HepG2 (cell line): Measurements from ENCODE around the gene CDKL2. TPM values are rescaled to one million over a fixed set of nuclear protein-coding genes. Genes with fewer than 3 reads are reported as not detected.

Source experiments
- CBX5 ChIP-seq: sonication (generic); formaldehyde crosslinking; IDR thresholded peaks from 2 replicates; pipeline ENCODE4 v1.4.0; 2020; ENCODE audit warnings: missing genetic modification reagents, borderline replicate concordance
- FLYWCH1 ChIP-seq: sonication (generic); formaldehyde crosslinking; IDR thresholded peaks from 2 replicates; pipeline ENCODE4 v1.8.1; 2023; ENCODE audit warnings: mild to moderate bottlenecking, missing genetic modification reagents
- LBX2 ChIP-seq: sonication (generic); formaldehyde crosslinking; IDR thresholded peaks from 2 replicates; pipeline ENCODE4 v1.5.0; 2020; ENCODE audit warnings: missing genetic modification reagents, mild to moderate bottlenecking, borderline replicate concordance
- MLXIP ChIP-seq: sonication (generic); formaldehyde crosslinking; IDR thresholded peaks from 2 replicates; pipeline ENCODE4 v1.9.0; 2021; ENCODE audit warnings: missing genetic modification reagents, borderline replicate concordance
- NFIC ChIP-seq: IDR thresholded peaks from 2 replicates; pipeline ENCODE4 v1.6.1; 2012; ENCODE audit warnings: mild to moderate bottlenecking, low read length, inconsistent platforms
- NFKBIZ ChIP-seq: IDR thresholded peaks from 2 replicates; pipeline ENCODE4 v1.6.1; 2018; ENCODE audit warnings: missing genetic modification reagents, missing compliant biosample characterization
- NFYC ChIP-seq: IDR thresholded peaks from 2 replicates; pipeline ENCODE4 v1.6.1; 2016; ENCODE audit warnings: missing genetic modification reagents, missing compliant biosample characterization
- SRSF9 ChIP-seq: fragments of 200-400 bp; formaldehyde crosslinking; IDR thresholded peaks from 2 replicates; pipeline ENCODE4 v1.6.1; 2018; ENCODE audit warnings: borderline replicate concordance, mild to moderate bottlenecking, low read depth, low read length; ENCODE audit not compliant: insufficient read depth, poor library complexity, severe bottlenecking
- ZBTB3 ChIP-seq: sonication (generic); formaldehyde crosslinking; IDR thresholded peaks from 2 replicates; pipeline ENCODE4 v1.4.0; 2020; ENCODE audit warnings: low read depth, mild to moderate bottlenecking, moderate library complexity, missing genetic modification reagents, borderline replicate concordance
- ZNF343 ChIP-seq: sonication (generic); formaldehyde crosslinking; IDR thresholded peaks from 2 replicates; pipeline ENCODE4 v1.4.0; 2020; ENCODE audit warnings: mild to moderate bottlenecking, missing genetic modification reagents
- ZNF569 ChIP-seq: sonication (generic); formaldehyde crosslinking; IDR thresholded peaks from 2 replicates; pipeline ENCODE4 v1.5.0; 2020; ENCODE audit warnings: mild to moderate bottlenecking, missing genetic modification reagents, moderate library complexity, borderline replicate concordance
- polyA plus RNA-seq, 8 experiments: library from polyadenylated mRNA; depleted of rRNA in 3 of 8; stranded (reverse) in 7 of 8; unstranded in 1 of 8; fragments of >200 nt; fragmentation: Illumina TruSeq in 4 of 8; extraction: Trizol in 4 of 8; gene quantifications; 2 replicates each; pipeline versions ENCODE4 v1.2.1 to v1.2.3, GENCODE V29; 2011 to 2016; ENCODE audit warnings: low read depth in 4 of 8, missing spikeins in 1 of 8, mixed read lengths in 1 of 8; ENCODE audit not compliant: insufficient read depth in 1 of 8
- total RNA-seq, 5 experiments: library from RNA; depleted of rRNA; stranded (reverse); fragments of >200 nt; fragmentation: Illumina TruSeq; extraction: Trizol; gene quantifications; 2 replicates each; pipeline ENCODE4 v1.2.3, GENCODE V29; 2016; ENCODE audit warnings: low read depth in 1 of 5
- TF ChIP-seq, protein P1 (sequence below): sonication (generic); formaldehyde crosslinking; IDR thresholded peaks from 2 replicates; pipeline ENCODE4 v1.8.0; 2022; ENCODE audit warnings: missing genetic modification reagents, low read depth, mild to moderate bottlenecking, borderline replicate concordance
- TF ChIP-seq, protein P2 (sequence below): sonication (generic); formaldehyde crosslinking; conservative IDR thresholded peaks from 2 replicates; pipeline ENCODE4 v1.4.0; 2020; ENCODE audit warnings: missing genetic modification reagents

Gene CDKL2
- total and polyA plus RNA-seq, 2 of the 13 experiments (the other 11 are each of a cell fraction or from before 2014, with no cell fraction given), result not detected

GRCh38 chr4:75545526-75545925, 84.8 kb downstream of the CDKL2 start (continued):
- TF ChIP-seq, protein P1, sequence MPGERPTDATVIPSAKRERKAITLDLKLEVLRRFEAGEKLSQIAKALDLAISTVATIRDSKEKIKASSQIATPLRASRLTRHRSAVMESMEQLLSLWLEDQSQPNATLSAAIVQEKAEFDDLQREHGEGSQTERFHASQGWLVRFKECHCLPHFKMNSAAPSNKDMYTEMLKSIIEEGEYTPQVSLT (CRISPR knock-in tag), result no peak
- TF ChIP-seq NFIC (no peak), SRSF9 (no peak), ZBTB3 (CRISPR knock-in tag) (no peak), ZNF343 (no peak), FLYWCH1 (CRISPR knock-in tag) (no peak), ZNF569 (CRISPR knock-in tag) (no peak), NFKBIZ (CRISPR knock-in tag) (no peak), MLXIP (CRISPR knock-in tag) (no peak), LBX2 (no peak), CBX5 (no peak), NFYC (CRISPR knock-in tag) (no peak)
- TF ChIP-seq, protein P2, sequence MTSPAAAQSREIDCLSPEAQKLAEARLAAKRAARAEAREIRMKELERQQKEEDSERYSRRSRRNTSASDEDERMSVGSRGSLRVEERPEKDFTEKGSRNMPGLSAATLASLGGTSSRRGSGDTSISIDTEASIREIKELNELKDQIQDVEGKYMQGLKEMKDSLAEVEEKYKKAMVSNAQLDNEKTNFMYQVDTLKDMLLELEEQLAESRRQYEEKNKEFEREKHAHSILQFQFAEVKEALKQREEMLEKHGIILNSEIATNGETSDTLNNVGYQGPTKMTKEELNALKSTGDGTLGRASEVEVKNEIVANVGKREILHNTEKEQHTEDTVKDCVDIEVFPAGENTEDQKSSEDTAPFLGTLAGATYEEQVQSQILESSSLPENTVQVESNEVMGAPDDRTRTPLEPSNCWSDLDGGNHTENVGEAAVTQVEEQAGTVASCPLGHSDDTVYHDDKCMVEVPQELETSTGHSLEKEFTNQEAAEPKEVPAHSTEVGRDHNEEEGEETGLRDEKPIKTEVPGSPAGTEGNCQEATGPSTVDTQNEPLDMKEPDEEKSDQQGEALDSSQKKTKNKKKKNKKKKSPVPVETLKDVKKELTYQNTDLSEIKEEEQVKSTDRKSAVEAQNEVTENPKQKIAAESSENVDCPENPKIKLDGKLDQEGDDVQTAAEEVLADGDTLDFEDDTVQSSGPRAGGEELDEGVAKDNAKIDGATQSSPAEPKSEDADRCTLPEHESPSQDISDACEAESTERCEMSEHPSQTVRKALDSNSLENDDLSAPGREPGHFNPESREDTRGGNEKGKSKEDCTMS, result no peak
